Loucy (cell line): ENCODE measurements around the gene PKP4.

Source experiments
- H2AFZ ChIP-seq: fragments of 200-600 bp; sonication (generic); 2 replicates; pipeline ENCODE4 v1.6.0; 2016; ENCODE audit warnings: antibody characterized with exemption, mild to moderate bottlenecking, low read length, moderate library complexity
- H3F3A ChIP-seq: fragments of 200-600 bp; 2 replicates; pipeline ENCODE4 v1.6.0; 2016; ENCODE audit warnings: antibody characterized with exemption, low read depth, mild to moderate bottlenecking
- H3K27me3 ChIP-seq: fragments of 200-600 bp; sonication (generic); 2 replicates; pipeline ENCODE4 v1.6.1; 2014; ENCODE audit warnings: low read length, mild to moderate bottlenecking; ENCODE audit not compliant: insufficient read depth, poor library complexity, severe bottlenecking
- H3K36me3 ChIP-seq: fragments of 200-600 bp; sonication (generic); 2 replicates; pipeline ENCODE4 v1.6.1; 2016; ENCODE audit warnings: low read length; ENCODE audit not compliant: insufficient read depth
- H3K4me1 ChIP-seq: fragments of 200-600 bp; sonication (generic); 2 replicates; pipeline ENCODE4 v1.5.1; 2014; ENCODE audit warnings: low read length, mild to moderate bottlenecking; ENCODE audit not compliant: insufficient read depth, poor library complexity, severe bottlenecking
- H3K4me2 ChIP-seq: fragments of 200-600 bp; sonication (generic); 2 replicates; pipeline ENCODE4 v1.6.0; 2014; ENCODE audit warnings: antibody characterized with exemption, low read length, low read depth, mild to moderate bottlenecking; ENCODE audit not compliant: poor library complexity, severe bottlenecking
- H3K4me3 ChIP-seq: fragments of 200-600 bp; sonication (generic); 2 replicates; pipeline ENCODE4 v1.5.1; 2014; ENCODE audit warnings: low read length, mild to moderate bottlenecking, mixed read lengths; ENCODE audit not compliant: poor library complexity, severe bottlenecking
- H3K79me2 ChIP-seq: fragments of 200-600 bp; sonication (generic); 2 replicates; pipeline ENCODE4 v1.6.1; 2014; ENCODE audit warnings: low read length; ENCODE audit not compliant: insufficient read depth
- H3K9ac ChIP-seq: fragments of 200-600 bp; sonication (generic); 2 replicates; pipeline ENCODE4 v1.6.0; 2014; ENCODE audit warnings: mild to moderate bottlenecking, low read depth, low read length, moderate library complexity; ENCODE audit not compliant: poor library complexity, severe bottlenecking
- H3K9me2 ChIP-seq: fragments of 200-600 bp; sonication (generic); replicated peaks from 2 replicates; pipeline ENCODE4 v1.6.1; 2016; ENCODE audit warnings: low read depth, low read length, mixed read lengths
- H3K9me3 ChIP-seq: fragments of 200-600 bp; sonication (generic); 2 replicates; pipeline ENCODE4 v1.6.1; 2014; ENCODE audit warnings: mild to moderate bottlenecking, antibody characterized with exemption, low read length, low read depth; ENCODE audit not compliant: insufficient read depth
- H4K20me1 ChIP-seq: fragments of 200-600 bp; sonication (generic); 2 replicates; pipeline ENCODE4 v1.6.0; 2014; ENCODE audit warnings: antibody characterized with exemption, low read length, mild to moderate bottlenecking; ENCODE audit not compliant: insufficient read depth, poor library complexity, severe bottlenecking
- EZH2phosphoT487 ChIP-seq: fragments of 200-600 bp; IDR thresholded peaks from 2 replicates; pipeline ENCODE4 v1.6.1; 2018; ENCODE audit warnings: antibody characterized with exemption, mild to moderate bottlenecking, moderate library complexity, borderline replicate concordance
- TF ChIP-seq, protein P1 (sequence below): fragments of 200-600 bp; sonication (generic); conservative IDR thresholded peaks from 2 replicates; pipeline ENCODE4 v1.5.1; 2014; ENCODE audit warnings: mild to moderate bottlenecking, antibody characterized with exemption, low read length

Gene PKP4

GRCh38 chr2:158496986-158497385 is 40.2 kb downstream of the PKP4 start:
- no peak overlapping the region for H2AFZ ChIP-seq
- no peaks in the 10 kb centered on the region for H3K27me3 ChIP-seq
- no peak overlapping the region for H3K4me2 ChIP-seq
- H3K4me3 ChIP-seq = no peak overlapping the region
- TF ChIP-seq, protein P1, sequence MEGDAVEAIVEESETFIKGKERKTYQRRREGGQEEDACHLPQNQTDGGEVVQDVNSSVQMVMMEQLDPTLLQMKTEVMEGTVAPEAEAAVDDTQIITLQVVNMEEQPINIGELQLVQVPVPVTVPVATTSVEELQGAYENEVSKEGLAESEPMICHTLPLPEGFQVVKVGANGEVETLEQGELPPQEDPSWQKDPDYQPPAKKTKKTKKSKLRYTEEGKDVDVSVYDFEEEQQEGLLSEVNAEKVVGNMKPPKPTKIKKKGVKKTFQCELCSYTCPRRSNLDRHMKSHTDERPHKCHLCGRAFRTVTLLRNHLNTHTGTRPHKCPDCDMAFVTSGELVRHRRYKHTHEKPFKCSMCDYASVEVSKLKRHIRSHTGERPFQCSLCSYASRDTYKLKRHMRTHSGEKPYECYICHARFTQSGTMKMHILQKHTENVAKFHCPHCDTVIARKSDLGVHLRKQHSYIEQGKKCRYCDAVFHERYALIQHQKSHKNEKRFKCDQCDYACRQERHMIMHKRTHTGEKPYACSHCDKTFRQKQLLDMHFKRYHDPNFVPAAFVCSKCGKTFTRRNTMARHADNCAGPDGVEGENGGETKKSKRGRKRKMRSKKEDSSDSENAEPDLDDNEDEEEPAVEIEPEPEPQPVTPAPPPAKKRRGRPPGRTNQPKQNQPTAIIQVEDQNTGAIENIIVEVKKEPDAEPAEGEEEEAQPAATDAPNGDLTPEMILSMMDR = no peak
- TF ChIP-seq EZH2phosphoT487 = no peak
- H3K4me1 ChIP-seq = no peaks in the 10 kb centered on the region
- H4K20me1 ChIP-seq = no peaks in the 10 kb centered on the region
- H3K9ac ChIP-seq = no peak overlapping the region
- no peaks in the 10 kb centered on the region for H3K36me3 ChIP-seq
- no peaks in the 10 kb centered on the region for H3F3A ChIP-seq
- no peaks in the 10 kb centered on the region for H3K9me3 ChIP-seq
- H3K9me2 ChIP-seq = no peaks in the 10 kb centered on the region
- H3K79me2 ChIP-seq = peaks cover 9% of the 10 kb centered on the region; the same call in 1 of the 2 replicates

DNA sequence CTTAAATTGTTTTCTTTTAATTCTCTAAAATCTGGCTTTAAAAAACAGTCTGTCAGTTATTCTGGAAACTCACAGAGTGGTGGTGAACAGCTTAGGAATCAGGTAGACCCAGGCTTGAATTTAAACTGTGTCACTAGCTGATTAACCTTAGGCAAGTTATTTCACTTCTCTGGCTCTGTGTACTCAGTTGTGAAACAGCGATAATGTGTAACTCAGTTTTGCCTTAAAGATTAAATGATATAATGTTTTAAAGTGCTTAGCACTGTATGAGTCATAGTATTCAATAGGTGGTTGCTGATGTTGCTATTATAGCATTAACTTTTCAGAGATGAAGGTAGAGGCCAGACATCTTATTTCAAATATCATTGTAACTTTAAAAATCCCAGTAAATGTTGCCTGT is 40.7 kb downstream of the PKP4 start:
- Histone ChIP-seq H3K36me3 (no peaks in the 10 kb centered on the region), H3F3A (no peaks in the 10 kb centered on the region), H3K27me3 (no peaks in the 10 kb centered on the region), H3K9ac (no peak overlapping the region), H3K4me3 (no peak overlapping the region), H2AFZ (no peak overlapping the region), H4K20me1 (no peaks in the 10 kb centered on the region), H3K79me2 (0 out of 2 replicates have a peak, but pooled peaks cover 4% of the 10 kb centered on the region), H3K4me2 (no peak overlapping the region), H3K9me2 (no peaks in the 10 kb centered on the region), H3K4me1 (no peaks in the 10 kb centered on the region), H3K9me3 (no peaks in the 10 kb centered on the region)
- no peak for TF ChIP-seq EZH2phosphoT487
- TF ChIP-seq, protein P1 = no peak

- H3K4me2 ChIP-seq = no peak overlapping the region
- H3K9ac ChIP-seq = no peak overlapping the region
- H3K4me1 ChIP-seq = no peaks in the 10 kb centered on the region
- 0 out of 2 replicates have a peak, but pooled peaks cover 3% of the 10 kb centered on the region for H3K79me2 ChIP-seq
- H3K27me3 ChIP-seq = no peaks in the 10 kb centered on the region
- TF ChIP-seq, protein P1 = no peak
- TF ChIP-seq EZH2phosphoT487 = no peak
- H3K36me3 ChIP-seq = no peaks in the 10 kb centered on the region
- H2AFZ ChIP-seq = no peak overlapping the region
- no peaks in the 10 kb centered on the region for H3K9me2 ChIP-seq
- H3F3A ChIP-seq = no peaks in the 10 kb centered on the region
- no peaks in the 10 kb centered on the region for H4K20me1 ChIP-seq
- H3K9me3 ChIP-seq = no peaks in the 10 kb centered on the region
- no peak overlapping the region for H3K4me3 ChIP-seq
Measured at GRCh38 chr2:158498043-158498748, 41.4 kb downstream of the PKP4 start.
